GM12878 (cell line): ENCODE results near the gene SCN7A.

Experiments
- CEBPB ChIP-seq, 2 experiments: fragments of 150-350 bp in 1 of 2; IDR thresholded peaks; 2 replicates each; pipeline ENCODE4 v1.6.1; 2012 to 2014; ENCODE audit warnings: low read depth in 2 of 2, low read length in 2 of 2, borderline replicate concordance in 1 of 2, inconsistent platforms in 1 of 2
- EED ChIP-seq: sonication (generic); IDR thresholded peaks from 2 replicates; pipeline ENCODE4 v1.6.1; 2016; ENCODE audit warnings: antibody characterized with exemption, low read depth
- GATAD2B ChIP-seq: fragments of 450-650 bp; conservative IDR thresholded peaks from 2 replicates; pipeline ENCODE4 v1.6.1; 2017; ENCODE audit warnings: low read depth, mild to moderate bottlenecking, moderate library complexity
- MAX ChIP-seq: IDR thresholded peaks from 2 replicates; pipeline ENCODE4 v1.6.1; 2012; ENCODE audit warnings: low read depth, low read length, improper control_type of control experiment
- MEF2A ChIP-seq: IDR thresholded peaks from 2 replicates; pipeline ENCODE4 v1.6.1; 2011; ENCODE audit warnings: low read depth, mild to moderate bottlenecking, low read length, moderate library complexity; ENCODE audit not compliant: insufficient read depth
- SMC3 ChIP-seq: IDR thresholded peaks from 2 replicates; pipeline ENCODE4 v1.6.1; 2011; ENCODE audit warnings: low read length, improper control_type of control experiment, borderline replicate concordance

DNA sequence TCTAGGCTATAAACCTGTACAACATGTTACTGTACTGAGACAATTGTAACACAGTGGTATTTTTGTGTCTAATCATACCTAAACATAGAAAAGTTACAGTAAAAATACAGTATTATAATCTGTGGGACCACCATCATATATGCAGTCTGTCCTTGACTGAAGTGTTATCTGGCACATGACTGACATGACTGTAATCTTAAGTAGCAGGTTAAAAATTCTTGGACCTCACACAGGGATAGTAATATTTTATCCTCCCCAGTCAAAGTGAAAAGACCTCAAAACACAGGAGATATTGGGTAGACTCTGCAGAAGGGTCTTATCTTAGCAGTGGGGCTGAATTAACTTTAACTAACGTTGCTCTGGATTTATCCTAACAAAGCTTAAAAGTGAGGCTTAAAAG lies 113.4 kb downstream of the SCN7A start:
- TF ChIP-seq CEBPB (IDR thresholded peaks at IDR 0.05; ENCODE audit: borderline replicate concordance in 1 of 2, low read depth in 2 of 2, low read length in 2 of 2) = no peak
- TF ChIP-seq MAX = no peak
- TF ChIP-seq SMC3 = no peak
- TF ChIP-seq GATAD2B = no peak
- TF ChIP-seq MEF2A = no peak
- no peak for TF ChIP-seq EED
